Prostate gland (tissue), 2 donors: ENCODE results near the gene ALDH7A1.

Source experiments
- POLR2AphosphoS5 ChIP-seq: sonication (generic); formaldehyde crosslinking; IDR thresholded peaks from one replicate; pipeline ENCODE4 v1.6.1; 2017; ENCODE audit warnings: antibody characterized with exemption
- TF ChIP-seq, protein P1 (sequence below), 4 experiments: fragments of 200-600 bp in 2 of 4; fragments of 450-650 bp in 2 of 4; sonication (generic) in 2 of 4; IDR thresholded peaks; 1 replicate in 3 of 4; 2 replicates in 1 of 4; pipeline ENCODE4 v1.5.1; 2016 to 2019; ENCODE audit warnings: antibody characterized with exemption in 4 of 4, mild to moderate bottlenecking in 2 of 4, moderate library complexity in 2 of 4

DNA sequence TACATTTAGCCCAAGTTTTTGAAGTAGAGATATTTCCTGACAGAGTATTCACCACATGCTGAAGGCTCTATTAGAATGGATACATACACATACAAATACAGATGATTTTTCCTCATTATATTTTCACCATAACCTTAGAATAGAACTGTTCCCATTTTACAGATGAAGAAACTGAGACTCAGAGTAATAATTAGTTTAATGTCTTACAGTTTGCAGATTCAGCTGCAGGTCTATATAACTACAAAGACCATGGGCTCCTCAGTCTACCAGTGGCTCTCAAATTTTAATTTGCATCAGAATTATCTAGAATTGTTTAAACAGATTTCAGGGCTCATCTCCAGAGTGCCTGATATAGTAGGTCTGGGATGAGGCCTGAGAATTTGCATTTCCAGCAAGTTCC lies 107.4 kb downstream of the ALDH7A1 start:
- TF ChIP-seq, protein P1, sequence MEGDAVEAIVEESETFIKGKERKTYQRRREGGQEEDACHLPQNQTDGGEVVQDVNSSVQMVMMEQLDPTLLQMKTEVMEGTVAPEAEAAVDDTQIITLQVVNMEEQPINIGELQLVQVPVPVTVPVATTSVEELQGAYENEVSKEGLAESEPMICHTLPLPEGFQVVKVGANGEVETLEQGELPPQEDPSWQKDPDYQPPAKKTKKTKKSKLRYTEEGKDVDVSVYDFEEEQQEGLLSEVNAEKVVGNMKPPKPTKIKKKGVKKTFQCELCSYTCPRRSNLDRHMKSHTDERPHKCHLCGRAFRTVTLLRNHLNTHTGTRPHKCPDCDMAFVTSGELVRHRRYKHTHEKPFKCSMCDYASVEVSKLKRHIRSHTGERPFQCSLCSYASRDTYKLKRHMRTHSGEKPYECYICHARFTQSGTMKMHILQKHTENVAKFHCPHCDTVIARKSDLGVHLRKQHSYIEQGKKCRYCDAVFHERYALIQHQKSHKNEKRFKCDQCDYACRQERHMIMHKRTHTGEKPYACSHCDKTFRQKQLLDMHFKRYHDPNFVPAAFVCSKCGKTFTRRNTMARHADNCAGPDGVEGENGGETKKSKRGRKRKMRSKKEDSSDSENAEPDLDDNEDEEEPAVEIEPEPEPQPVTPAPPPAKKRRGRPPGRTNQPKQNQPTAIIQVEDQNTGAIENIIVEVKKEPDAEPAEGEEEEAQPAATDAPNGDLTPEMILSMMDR (IDR thresholded peaks at IDR 0.05) = no peak
- TF ChIP-seq POLR2AphosphoS5 = no peak
